ENCODE data around the gene SUGT1. TPM values are rescaled to one million over a fixed set of nuclear protein-coding genes. Genes with fewer than 3 reads are reported as not detected.
"Not testable (repeated sequence)": the region's sequence is repeated elsewhere in the genome, so short reads cannot be mapped to it uniquely, and the experiment has no call there.

The SUGT1 gene
- total RNA-seq (2021) (104 and 132 TPM in 2 replicates), Bru-seq, nascent RNA (percentile 91 among the genes with signal in this experiment), BruChase-seq, experiment 1, labeled RNA remaining after a 2-hour chase (percentile 93 among the genes with signal in this experiment), BruChase-seq, experiment 2, labeled RNA remaining after a 6-hour chase (percentile 96 among the genes with signal in this experiment)
- long read RNA-seq, partial matches to known transcripts, result 0 of 12 reads
- long read RNA-seq, other reads (novel, unspliced or antisense), result 11 of 12 reads

- Histone ChIP-seq H3K36me3 (ENCODE audit: insufficient read depth, low read length, poor library complexity, severe bottlenecking) (peaks cover 18% of the 10 kb centered on the region), H3K4me3 (ENCODE audit: low read depth, low read length, poor library complexity, severe bottlenecking) (peak within 1 kb of the TSS; percentile 84), H3K4me1 (ENCODE audit: insufficient read depth, low read length, poor library complexity, severe bottlenecking) (peaks cover 7% of the 10 kb centered on the region), H3K27me3 (replicated peaks; ENCODE audit: insufficient read depth, low read depth, low read length, poor library complexity) (no peaks in the 10 kb centered on the region), H3K9me3 (ENCODE audit: low read depth, low read length, poor library complexity, severe bottlenecking) (no peaks in the 10 kb centered on the region), H3K27ac (ENCODE audit: low read depth, low read length, poor library complexity, severe bottlenecking) (peak within 1 kb of the TSS; percentile 97)
- DNase-seq (ENCODE audit: low spot score), result peak; percentile 99
- TF ChIP-seq CTCF (conservative IDR thresholded peaks at IDR 0.05; ENCODE audit: low read depth, low read length), result peak; percentile 77
- no peak for TF ChIP-seq EZH2 (IDR thresholded peaks at IDR 0.05; ENCODE audit: borderline replicate concordance, low read depth, low read length, poor library complexity, severe bottlenecking)
- ChIA-PET POLR2A (ENCODE audit: low non-redundant PET) (interaction anchor here (0.7 kb wide), 2 partner anchors 49 to 586 kb away, joined by 3 read pairs; no protein-coding TSS in a partner anchor), CTCF (interaction anchor here (0.7 to 1.7 kb wide), 2 partner anchors 13 to 157 kb away, joined by 3 to 8 read pairs; no protein-coding TSS in a partner anchor)
- no TSS peak for BruUV-seq (replicated peaks)
- intact Hi-C loops (cut with micrococcal nuclease; ENCODE audit: unreplicated experiment), result loop anchor here (1.0 to 10.0 kb wide), 3 partner anchors 35 to 195 kb away; partner anchors contain the start of gene PCDH8
These were observed at the start of gene SUGT1 for GRCh38 chr13:52652196-52652979. Gene SUGT1 (plus strand): TSS chr13:52652836. CDS start chr13:52652921, 85 bp downstream.

GRCh38 chr13:52603316-52603715, 49.3 kb upstream of the SUGT1 start:
- H3K9me3 ChIP-seq (ENCODE audit: low read depth, low read length, poor library complexity, severe bottlenecking); POLR2A ChIA-PET (ENCODE audit: low non-redundant PET); H3K27ac ChIP-seq (ENCODE audit: low read depth, low read length, poor library complexity, severe bottlenecking); H3K4me3 ChIP-seq (ENCODE audit: low read depth, low read length, poor library complexity, severe bottlenecking); H3K27me3 ChIP-seq (replicated peaks; ENCODE audit: insufficient read depth, low read depth, low read length, poor library complexity); BruUV-seq (replicated peaks); H3K36me3 ChIP-seq (ENCODE audit: insufficient read depth, low read length, poor library complexity, severe bottlenecking); H3K4me1 ChIP-seq (ENCODE audit: insufficient read depth, low read length, poor library complexity, severe bottlenecking); DNase-seq (ENCODE audit: low spot score): not testable (repeated sequence)
- CTCF ChIA-PET, result interaction anchor here (0.7 kb wide), 1 partner anchor 1243 kb away, joined by 3 read pairs; no protein-coding TSS in a partner anchor
- intact Hi-C loops (cut with micrococcal nuclease; ENCODE audit: unreplicated experiment), result loop anchor here (10.0 kb wide), 1 partner anchor 591 kb away; no protein-coding TSS in a partner anchor

- CTCF ChIA-PET; BruUV-seq (replicated peaks); H3K27ac ChIP-seq (ENCODE audit: low read depth, low read length, poor library complexity, severe bottlenecking); H3K27me3 ChIP-seq (replicated peaks; ENCODE audit: insufficient read depth, low read depth, low read length, poor library complexity); H3K36me3 ChIP-seq (ENCODE audit: insufficient read depth, low read length, poor library complexity, severe bottlenecking); DNase-seq (ENCODE audit: low spot score); H3K4me1 ChIP-seq (ENCODE audit: insufficient read depth, low read length, poor library complexity, severe bottlenecking); H3K9me3 ChIP-seq (ENCODE audit: low read depth, low read length, poor library complexity, severe bottlenecking); H3K4me3 ChIP-seq (ENCODE audit: low read depth, low read length, poor library complexity, severe bottlenecking); POLR2A ChIA-PET (ENCODE audit: low non-redundant PET): not testable (repeated sequence)
- intact Hi-C loops (cut with micrococcal nuclease; ENCODE audit: unreplicated experiment), result loop anchor here (5.0 to 10.0 kb wide), 2 partner anchors 241 to 589 kb away; partner anchors contain the start of gene PCDH8
These were observed 46.5 kb upstream of the SUGT1 start for GRCh38 chr13:52606126-52606525.

GRCh38 chr13:52606795-52607194, 45.8 kb upstream of the SUGT1 start:
- DNase-seq (ENCODE audit: low spot score); CTCF ChIA-PET; H3K36me3 ChIP-seq (ENCODE audit: insufficient read depth, low read length, poor library complexity, severe bottlenecking); H3K4me1 ChIP-seq (ENCODE audit: insufficient read depth, low read length, poor library complexity, severe bottlenecking); H3K27me3 ChIP-seq (replicated peaks; ENCODE audit: insufficient read depth, low read depth, low read length, poor library complexity); BruUV-seq (replicated peaks); H3K9me3 ChIP-seq (ENCODE audit: low read depth, low read length, poor library complexity, severe bottlenecking); H3K4me3 ChIP-seq (ENCODE audit: low read depth, low read length, poor library complexity, severe bottlenecking); H3K27ac ChIP-seq (ENCODE audit: low read depth, low read length, poor library complexity, severe bottlenecking): not testable (repeated sequence)
- POLR2A ChIA-PET (ENCODE audit: low non-redundant PET), result interaction anchor here (0.7 kb wide), 1 partner anchor 364 kb away, joined by 3 read pairs; no protein-coding TSS in a partner anchor
- intact Hi-C loops (cut with micrococcal nuclease; ENCODE audit: unreplicated experiment), result loop anchor here (5.0 to 10.0 kb wide), 2 partner anchors 241 to 588 kb away; partner anchors contain the start of gene PCDH8

GRCh38 chr13:52608184-52608583, 44.5 kb upstream of the SUGT1 start:
- H3K36me3 ChIP-seq (ENCODE audit: insufficient read depth, low read length, poor library complexity, severe bottlenecking); H3K27ac ChIP-seq (ENCODE audit: low read depth, low read length, poor library complexity, severe bottlenecking); H3K4me1 ChIP-seq (ENCODE audit: insufficient read depth, low read length, poor library complexity, severe bottlenecking); H3K4me3 ChIP-seq (ENCODE audit: low read depth, low read length, poor library complexity, severe bottlenecking); POLR2A ChIA-PET (ENCODE audit: low non-redundant PET); DNase-seq (ENCODE audit: low spot score); BruUV-seq (replicated peaks); H3K27me3 ChIP-seq (replicated peaks; ENCODE audit: insufficient read depth, low read depth, low read length, poor library complexity); H3K9me3 ChIP-seq (ENCODE audit: low read depth, low read length, poor library complexity, severe bottlenecking); CTCF ChIA-PET: not testable (repeated sequence)
- intact Hi-C loops (cut with micrococcal nuclease; ENCODE audit: unreplicated experiment), result loop anchor here (5.0 to 10.0 kb wide), 2 partner anchors 239 to 587 kb away; partner anchors contain the start of gene PCDH8
